ENCODE results near the gene SUGCT. TPM values are rescaled to one million over a fixed set of nuclear protein-coding genes. Genes with fewer than 3 reads are reported as not detected.

SUGCT gene
- total RNA-seq, 1 experiment from 2014 or later, result 5.4 TPM

DNA sequence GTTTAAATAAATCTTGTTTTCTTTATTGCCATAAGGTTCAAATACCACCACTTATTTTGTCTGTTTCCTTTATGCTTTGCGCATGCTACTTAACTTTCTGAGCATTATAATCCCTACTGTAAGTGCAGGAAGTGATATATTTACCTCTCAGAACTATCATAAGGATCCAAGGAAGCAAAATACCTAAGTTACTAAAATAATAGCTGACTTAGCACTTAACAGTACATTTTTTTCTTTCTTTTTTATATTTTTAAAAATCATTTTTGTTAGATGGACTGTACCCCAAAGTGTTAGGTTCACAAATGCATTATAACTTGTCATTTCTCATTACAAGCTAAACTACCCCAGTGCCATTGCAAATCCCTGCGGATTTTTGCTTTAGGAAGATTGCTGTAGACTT, 663.8 kb downstream of the SUGCT start:
- Histone ChIP-seq H2BK12ac (ENCODE audit: insufficient read length, low read depth, low read length) (no peak overlapping the region), H2BK120ac (ENCODE audit: low read depth, low read length, poor library complexity, severe bottlenecking) (no peak overlapping the region), H3K56ac (ENCODE audit: insufficient read length, low read depth, low read length) (no peak overlapping the region), H4K20me1 (ENCODE audit: control insufficient read depth, insufficient read depth, insufficient read length) (no peaks in the 10 kb centered on the region), H4K91ac (ENCODE audit: insufficient read length, low read depth, low read length) (no peak overlapping the region), H2AFZ (ENCODE audit: low read length) (no peak overlapping the region), H3T11ph (ENCODE audit: low read length) (no peak overlapping the region), H2BK20ac (ENCODE audit: low read depth, low read length, poor library complexity, severe bottlenecking) (no peak overlapping the region), H3K23me2 (ENCODE audit: insufficient read length, low read depth, low read length, poor library complexity, severe bottlenecking) (no peaks in the 10 kb centered on the region), H4K8ac (replicated peaks; ENCODE audit: insufficient read length, low read depth, low read length) (no peak overlapping the region), H3K4me2 (ENCODE audit: insufficient read depth, insufficient read length, low read length) (no peak overlapping the region), H3K4me1 (ENCODE audit: insufficient read depth, low read length) (peaks cover 5% of the 10 kb centered on the region; the same call in 1 of the 2 replicates), H3K23ac (ENCODE audit: insufficient read length, low read depth, low read length) (no peak overlapping the region), H3K18ac (ENCODE audit: insufficient read length, low read depth, low read length) (no peak overlapping the region), H2BK15ac (ENCODE audit: low read depth, low read length) (no peak overlapping the region), H3K27ac (ENCODE audit: insufficient read length, low read depth, low read length) (no peak overlapping the region), H2AK5ac (ENCODE audit: insufficient read length, low read length) (no peak overlapping the region), H2BK5ac (ENCODE audit: insufficient read length, low read length) (no peak overlapping the region), H3K27me3 (ENCODE audit: insufficient read depth, low read length) (no peaks in the 10 kb centered on the region), H3K9me3 (ENCODE audit: control insufficient read depth, low read depth, low read length) (no peaks in the 10 kb centered on the region), H4K5ac (ENCODE audit: insufficient read length, low read depth, low read length) (no peak overlapping the region), H3K14ac (ENCODE audit: insufficient read depth, low read length) (no peak overlapping the region), H3K4ac (ENCODE audit: low read depth, low read length) (no peak overlapping the region), H3K9ac (ENCODE audit: extremely low read depth, insufficient read length, low read length) (no peak overlapping the region), H3K79me1 (ENCODE audit: insufficient read depth, low read depth, low read length, poor library complexity, severe bottlenecking) (no peaks in the 10 kb centered on the region), H3K79me2 (ENCODE audit: insufficient read depth, low read length) (no peaks in the 10 kb centered on the region)
- no peak overlapping the region for H3K27ac Mint-ChIP-seq
- no peaks in the 10 kb centered on the region for H3K27me3 Mint-ChIP-seq (ENCODE audit: low read depth)
- DNase-seq, result no peak
- H3K36me3 Mint-ChIP-seq (ENCODE audit: insufficient read depth in 1 of 3, low read depth in 3 of 3), result no peaks in the 10 kb centered on the region
- no CpG with 5 or more reads among the region's 2 CpGs for WGBS (ENCODE audit: extremely low coverage, insufficient read length, low lambda C conversion rate)
- no peaks in the 10 kb centered on the region for H3K4me1 Mint-ChIP-seq
- H3K9me3 Mint-ChIP-seq, result no peaks in the 10 kb centered on the region
- H3K4me3 Mint-ChIP-seq, result no peak overlapping the region
- TF ChIP-seq CTCF (conservative IDR thresholded peaks at IDR 0.05), result no peak
